NCI-H128 (cell line): Measurements from ENCODE around the gene HBP1.
"Not testable (repeated sequence)": the region's sequence is repeated elsewhere in the genome, so short reads cannot be mapped to it uniquely, and the experiment has no call there.

ENCODE experiments used
- DNase-seq: peaks from one replicate; lab custom pipeline; 2025; ENCODE audit not compliant: unreplicated experiment; lab: John Stamatoyannopoulos, UW

The HBP1 gene

DNA sequence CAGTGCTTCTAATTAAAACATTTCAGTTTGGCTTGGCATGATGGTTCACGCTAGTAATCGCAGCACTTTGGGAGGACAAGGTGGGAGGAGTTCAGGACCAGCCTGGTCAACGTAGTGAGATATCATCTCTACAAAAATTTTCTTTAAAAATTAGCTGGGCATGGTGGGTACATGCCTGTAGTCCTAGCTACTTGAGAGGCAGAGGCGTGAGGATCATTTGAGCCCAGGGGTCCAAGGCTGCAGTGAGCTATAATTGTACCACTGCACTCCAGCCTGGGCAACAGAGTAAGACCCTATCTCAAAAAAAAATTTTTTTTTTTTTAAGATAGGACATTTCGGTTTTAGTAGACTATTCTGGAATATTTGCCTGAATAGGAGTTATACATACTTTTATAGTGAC is 12.4 kb downstream of the HBP1 start:
- no peak for DNase-seq

DNA sequence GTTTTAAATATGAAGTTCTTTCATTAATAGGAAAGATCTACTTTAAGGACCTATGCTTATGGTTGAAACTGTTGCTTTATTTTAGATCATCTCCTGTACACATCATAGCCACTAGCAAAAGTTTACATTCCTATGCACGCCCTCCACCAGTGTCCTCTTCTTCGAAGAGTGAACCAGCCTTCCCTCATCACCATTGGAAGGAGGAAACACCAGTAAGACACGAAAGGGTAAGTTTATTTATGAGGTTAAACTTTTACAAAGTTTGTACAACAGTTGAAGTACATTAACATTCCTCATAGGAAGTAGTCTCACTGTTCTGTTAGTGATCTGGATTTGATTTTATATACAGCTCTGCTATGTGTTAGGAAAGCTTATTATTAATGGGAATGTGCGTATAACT is 16.9 kb downstream of the HBP1 start:
- DNase-seq, result no peak

- no peak for DNase-seq
Observed at GRCh38 chr7:107186240-107186639, 17.4 kb downstream of the HBP1 start.

DNA sequence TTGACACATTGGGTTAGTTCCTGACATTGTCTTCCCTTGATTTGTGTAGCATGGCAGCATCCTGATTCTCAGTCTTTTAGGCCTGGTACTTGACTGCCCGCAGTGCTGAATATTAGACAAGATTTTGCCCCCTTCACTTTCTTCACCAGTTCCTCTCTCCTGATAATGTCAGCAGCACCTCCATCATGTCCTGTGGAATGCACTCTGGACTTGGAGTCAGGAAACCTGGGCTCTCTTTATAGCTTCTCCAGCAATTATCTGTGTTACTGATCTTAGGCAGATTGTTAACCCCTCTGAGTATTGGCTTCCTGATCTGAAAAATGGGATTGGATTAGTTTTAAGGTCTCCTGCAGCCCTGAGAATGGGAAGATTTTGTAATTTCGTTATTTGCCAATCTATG is 19.0 kb downstream of the HBP1 start:
- no peak for DNase-seq

- no peak for DNase-seq
Observed at GRCh38 chr7:107190090-107190489, 21.3 kb downstream of the HBP1 start.

GRCh38 chr7:107194052-107194451 is 25.2 kb downstream of the HBP1 start:
- DNase-seq, result no peak

GRCh38 chr7:107196834-107197610 is 28.2 kb downstream of the HBP1 start:
- no peak for DNase-seq

- no peak for DNase-seq
Observed at GRCh38 chr7:107201795-107202450, 33.1 kb downstream of the HBP1 start.

DNA sequence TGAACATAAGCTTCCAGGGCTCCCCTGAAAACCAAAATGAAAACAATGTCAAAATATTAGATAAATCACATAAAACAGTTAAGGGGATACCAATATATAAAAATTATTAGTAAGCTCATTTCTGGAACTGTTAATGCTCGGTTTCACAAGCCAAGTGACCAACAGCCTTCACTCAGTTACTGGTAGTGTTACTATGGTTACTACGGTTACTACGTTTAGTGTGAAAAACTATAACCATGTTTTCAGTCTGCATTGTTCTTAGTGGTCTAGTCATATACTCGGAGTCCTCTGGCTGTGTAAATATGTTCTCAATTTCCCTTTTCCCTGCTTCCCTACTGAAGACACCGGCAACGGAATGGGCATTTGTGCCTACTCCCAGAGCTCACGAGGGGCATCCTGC is 34.8 kb downstream of the HBP1 start:
- no peak for DNase-seq

- no peak for DNase-seq
Observed at GRCh38 chr7:107206136-107206535, 37.3 kb downstream of the HBP1 start.

GRCh38 chr7:107206706-107207105 is 37.9 kb downstream of the HBP1 start:
- no peak for DNase-seq

- DNase-seq, result no peak
Observed at GRCh38 chr7:107207459-107207858, 38.7 kb downstream of the HBP1 start.

DNA sequence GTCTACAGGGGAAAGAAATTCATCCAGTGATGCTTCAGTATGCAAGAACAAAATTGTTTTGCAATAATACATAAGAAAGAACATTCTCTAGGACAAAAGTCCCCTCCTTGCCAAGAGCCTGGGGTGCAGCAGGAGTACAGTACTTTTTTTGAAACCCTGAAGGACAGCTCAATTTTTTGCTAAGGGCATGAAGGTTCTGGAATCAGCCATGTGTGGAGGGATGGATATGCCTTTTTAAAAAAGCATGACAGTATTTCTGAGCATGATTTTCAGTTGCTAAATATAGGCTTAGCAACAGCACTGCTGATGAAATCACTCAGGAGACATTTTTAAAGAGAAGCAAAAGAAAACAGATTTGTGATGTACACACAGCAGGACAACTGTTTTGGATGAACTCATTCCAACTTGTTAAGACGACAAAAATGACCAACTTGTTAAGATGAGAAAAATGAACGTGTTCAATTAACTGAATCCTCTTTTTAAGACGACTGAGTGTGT is 39.3 kb downstream of the HBP1 start:
- no peak for DNase-seq

GRCh38 chr7:107208563-107208962 is 39.8 kb downstream of the HBP1 start:
- no peak for DNase-seq

DNA sequence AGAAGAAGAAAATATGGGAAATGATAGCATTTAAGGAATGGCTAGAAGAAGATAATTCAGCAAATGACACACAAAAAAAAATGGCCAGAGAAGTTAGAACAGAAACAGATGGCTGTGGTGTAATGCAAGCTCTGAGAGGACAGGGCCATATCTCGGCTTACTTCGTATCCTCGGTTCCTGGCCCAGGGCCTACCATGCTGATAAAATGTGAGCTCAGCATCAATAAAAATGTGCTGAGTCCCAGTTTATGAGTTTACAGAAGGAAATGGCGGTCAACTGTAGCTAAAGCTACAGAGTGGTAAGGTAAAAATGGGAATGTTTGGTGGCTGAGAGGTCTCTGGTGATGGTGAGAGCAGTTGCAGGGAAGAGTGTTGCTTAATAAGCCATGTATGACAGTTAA is 40.8 kb downstream of the HBP1 start:
- no peak for DNase-seq

DNA sequence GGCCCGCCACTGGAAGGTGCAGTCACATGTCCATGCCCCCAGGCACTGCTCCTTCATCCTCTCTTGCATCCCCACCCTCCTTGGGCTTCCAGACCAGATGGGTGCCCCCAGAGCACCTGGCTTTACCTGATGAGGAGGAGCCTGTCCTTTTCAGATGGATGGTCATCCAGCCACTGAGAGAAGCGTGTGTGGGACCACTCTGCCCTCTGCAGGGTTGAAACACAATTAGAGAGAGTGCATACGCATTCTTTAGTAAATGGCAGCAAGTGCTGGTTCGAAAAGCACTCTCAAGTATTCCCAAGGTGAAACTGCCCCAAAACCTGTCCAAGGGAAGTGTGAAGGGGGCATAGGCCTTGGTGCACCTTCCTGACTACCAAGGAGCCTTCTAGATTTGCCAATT is 41.6 kb downstream of the HBP1 start:
- no peak for DNase-seq

- DNase-seq, result no peak
Observed at GRCh38 chr7:107212725-107213124, 43.9 kb downstream of the HBP1 start.

- DNase-seq, result no peak
Observed at GRCh38 chr7:107213193-107213788, 44.5 kb downstream of the HBP1 start.

GRCh38 chr7:107213945-107214344 is 45.1 kb downstream of the HBP1 start:
- DNase-seq, result no peak

- DNase-seq, result no peak
Observed at GRCh38 chr7:107219563-107220244, 50.9 kb downstream of the HBP1 start.

DNA sequence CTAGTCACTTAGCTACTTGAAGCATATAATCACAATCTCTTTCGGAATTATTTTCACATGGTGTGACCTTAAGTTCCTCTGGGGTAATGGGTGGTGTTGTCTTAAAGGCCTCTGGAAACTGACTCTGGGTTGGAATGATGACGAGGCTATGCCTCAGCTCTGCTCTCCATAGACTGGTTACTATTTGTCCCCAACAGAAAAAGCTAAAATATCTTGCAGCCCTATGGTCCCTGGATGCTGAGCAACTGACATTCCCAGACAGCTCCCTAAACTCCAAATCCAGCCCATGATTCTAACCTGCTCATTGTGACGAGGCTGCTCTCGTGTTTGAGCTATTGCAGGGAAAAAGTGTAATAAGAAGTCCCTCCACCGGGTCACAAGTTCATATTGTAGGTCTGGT is 51.6 kb downstream of the HBP1 start:
- DNase-seq, result no peak

GRCh38 chr7:107220806-107221205 is 52.0 kb downstream of the HBP1 start:
- DNase-seq, result not testable (repeated sequence)
